HG03045 (cell line): Measurements from ENCODE around the gene TAMALIN.

Source experiments
- ATAC-seq: cut with Tn5 transposase; IDR thresholded peaks from one replicate; pipeline ENCODE4 v1.9.1; 2021; ENCODE audit warnings: mild to moderate bottlenecking, moderate library complexity; ENCODE audit not compliant: unreplicated experiment

TAMALIN gene

GRCh38 chr12:52035926-52036325 lies 29.2 kb downstream of the TAMALIN start:
- no peak for ATAC-seq

- no peak for ATAC-seq
Observed at GRCh38 chr12:52036587-52037171, 29.9 kb downstream of the TAMALIN start.

DNA sequence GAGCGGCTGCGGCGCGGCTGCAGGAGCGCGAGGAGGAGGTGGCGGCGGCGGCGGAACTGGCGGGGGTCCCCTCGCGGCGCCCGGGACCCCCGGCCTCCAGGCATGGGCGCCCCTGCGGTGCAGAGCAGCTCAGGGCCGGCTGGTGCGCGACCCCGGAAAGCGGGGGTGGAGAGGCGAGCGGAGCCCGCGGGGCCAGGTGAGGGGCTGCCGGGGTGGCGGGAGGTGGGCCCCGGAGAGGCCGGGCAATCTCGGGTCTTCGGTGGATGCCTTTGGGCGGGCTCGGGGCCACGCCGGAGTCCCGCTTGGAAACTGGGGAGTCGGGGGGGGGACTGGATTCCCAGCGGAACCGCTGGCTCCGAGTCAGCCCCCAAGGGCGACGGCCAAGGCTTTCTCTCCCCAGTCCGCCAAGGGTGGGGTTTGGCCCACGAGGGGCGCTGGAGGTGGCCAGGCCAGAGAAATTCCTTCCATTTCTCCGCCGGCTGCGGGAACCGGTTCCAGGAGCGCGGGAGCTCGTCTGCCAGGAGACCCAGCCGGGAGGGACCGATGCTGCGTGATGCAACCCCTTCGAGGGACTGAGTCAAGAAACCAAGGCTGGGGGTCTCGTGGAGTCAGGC lies 30.6 kb downstream of the TAMALIN start:
- ATAC-seq, result no peak

DNA sequence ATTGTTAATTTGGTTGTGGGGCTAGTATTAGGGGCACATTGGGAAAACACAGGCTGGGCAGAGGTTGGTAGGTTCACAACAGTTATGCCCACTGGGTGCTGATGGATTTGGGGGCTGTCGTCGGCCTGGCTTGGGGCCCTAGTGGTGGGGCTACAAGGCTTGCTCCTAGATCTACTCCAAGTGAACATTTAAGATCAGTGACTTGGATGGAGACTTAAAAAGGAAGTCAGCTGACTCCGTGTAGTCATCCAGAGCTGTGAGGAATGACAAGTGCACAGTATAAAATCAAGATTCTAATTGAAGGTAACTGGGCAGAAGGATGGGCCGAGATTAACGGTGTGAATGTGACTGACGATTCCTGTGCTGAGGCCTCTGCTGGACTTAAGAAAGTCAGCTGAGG lies 31.7 kb downstream of the TAMALIN start:
- no peak for ATAC-seq

DNA sequence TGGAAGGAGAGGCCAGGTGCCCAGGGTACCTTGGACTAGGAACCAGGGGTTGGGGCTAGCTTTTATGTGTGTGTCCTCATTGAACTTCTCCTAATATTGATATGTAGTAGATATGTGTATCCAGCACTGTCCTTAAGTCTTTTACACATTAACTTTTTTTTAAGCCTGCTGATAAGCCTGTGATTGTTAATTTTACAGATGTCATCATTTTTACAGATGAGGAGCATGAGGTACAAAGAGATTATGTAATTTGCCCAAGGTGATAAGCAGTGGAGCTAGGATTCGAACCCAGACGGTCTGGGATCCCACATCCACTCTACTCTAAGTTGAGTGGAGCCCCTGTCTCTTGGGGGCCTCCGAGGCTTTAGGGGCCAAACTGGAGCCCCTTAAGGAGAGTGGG lies 34.3 kb downstream of the TAMALIN start:
- no peak for ATAC-seq

DNA sequence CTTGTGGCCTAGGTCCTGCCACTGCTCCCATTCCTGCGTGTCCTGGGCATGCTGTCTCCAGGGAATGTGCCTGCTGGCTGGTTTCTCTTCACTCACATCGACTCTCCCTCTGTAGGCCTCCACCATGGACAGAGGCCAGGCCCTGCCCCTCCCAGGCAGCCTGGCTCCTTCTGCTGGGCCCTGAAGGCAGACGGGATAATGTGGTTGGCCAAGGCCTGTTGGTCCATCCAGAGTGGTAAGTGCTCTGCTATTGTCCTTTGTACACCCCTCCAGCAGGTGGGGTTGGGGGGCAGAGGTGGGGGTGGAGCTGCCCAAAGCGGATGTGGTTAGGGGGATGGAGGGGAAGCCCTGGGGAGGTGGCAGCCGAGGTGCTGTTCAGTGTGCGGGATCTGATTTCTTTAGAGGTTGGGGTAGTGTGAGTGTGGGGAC lies 35.0 kb downstream of the TAMALIN start:
- no peak for ATAC-seq

- no peak for ATAC-seq
Observed at GRCh38 chr12:52042706-52043385, 36.1 kb downstream of the TAMALIN start.

DNA sequence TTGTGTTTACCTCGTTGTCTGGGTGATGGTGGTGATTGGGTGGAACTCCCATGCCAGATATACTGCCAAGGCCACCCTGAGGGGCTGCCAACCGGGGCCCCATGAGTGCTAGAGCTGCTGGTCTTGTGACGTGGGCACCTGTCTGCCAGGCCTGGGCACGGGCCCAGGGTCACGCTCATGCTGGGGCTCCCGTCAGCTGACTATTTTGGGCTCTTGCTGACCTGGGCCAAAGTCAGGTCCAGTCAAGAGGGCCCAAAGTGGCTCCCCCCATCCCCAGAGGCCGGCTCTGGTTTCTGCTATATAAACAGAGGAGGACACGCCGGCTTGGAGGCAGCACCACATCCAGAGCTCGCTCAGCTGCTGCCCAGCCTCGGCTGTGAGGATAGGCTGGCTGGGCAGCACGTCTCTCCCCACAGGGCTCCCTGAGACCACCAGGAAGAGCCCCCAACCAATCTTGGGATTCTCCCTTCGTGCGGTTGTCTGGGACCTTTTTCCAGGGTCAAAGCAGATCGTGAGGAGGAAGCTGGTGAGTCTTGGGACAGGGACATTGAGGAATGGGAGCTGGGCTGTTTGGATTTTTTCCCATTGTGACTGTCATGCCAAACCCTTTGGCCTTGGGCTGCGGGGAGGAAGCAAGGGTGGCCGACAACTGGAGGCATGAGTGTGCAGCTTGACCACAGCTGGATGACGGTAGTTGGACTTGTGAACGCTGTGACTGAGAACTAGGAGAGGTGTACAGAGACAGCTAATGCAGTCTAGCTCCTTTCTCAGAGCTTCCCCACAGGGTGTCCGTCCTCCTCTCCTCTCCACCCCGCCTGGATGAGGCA lies 36.9 kb downstream of the TAMALIN start:
- no peak for ATAC-seq

DNA sequence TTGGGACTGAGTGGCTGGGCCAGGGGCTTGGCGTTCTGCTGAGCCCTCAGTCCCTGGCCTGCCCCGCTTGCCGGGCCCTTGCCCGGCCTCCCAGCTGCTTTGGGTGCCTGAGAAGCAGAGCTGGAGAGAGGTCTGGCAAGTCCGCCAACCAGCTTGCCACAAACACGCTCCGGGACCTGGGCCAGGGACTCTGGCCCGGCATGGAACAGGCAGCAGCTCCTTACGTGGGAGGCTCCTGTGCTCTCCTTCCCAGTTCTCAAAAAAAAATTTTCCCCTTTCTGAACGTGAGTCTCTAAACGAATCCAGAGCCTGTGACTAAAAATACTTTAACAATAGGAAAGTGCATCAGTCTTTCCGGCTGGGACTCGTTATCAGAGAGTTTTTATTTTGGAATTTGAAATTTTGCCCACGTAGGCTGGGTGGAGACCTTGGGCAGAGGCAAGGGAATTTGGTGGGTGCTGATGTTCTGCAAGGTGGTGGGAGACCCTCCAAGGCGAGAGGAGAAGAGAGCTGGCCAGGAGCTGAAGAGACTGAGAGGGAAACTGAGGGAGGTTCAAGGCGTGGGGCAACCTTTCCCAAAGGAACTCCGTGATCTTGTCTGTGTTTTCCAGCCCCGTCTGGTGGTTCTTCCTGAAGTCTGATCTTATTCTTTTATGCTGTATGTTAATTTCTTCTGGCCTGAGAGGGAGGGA lies 37.7 kb downstream of the TAMALIN start:
- ATAC-seq, result no peak

GRCh38 chr12:52045794-52046199 lies 39.1 kb downstream of the TAMALIN start:
- ATAC-seq, result no peak

DNA sequence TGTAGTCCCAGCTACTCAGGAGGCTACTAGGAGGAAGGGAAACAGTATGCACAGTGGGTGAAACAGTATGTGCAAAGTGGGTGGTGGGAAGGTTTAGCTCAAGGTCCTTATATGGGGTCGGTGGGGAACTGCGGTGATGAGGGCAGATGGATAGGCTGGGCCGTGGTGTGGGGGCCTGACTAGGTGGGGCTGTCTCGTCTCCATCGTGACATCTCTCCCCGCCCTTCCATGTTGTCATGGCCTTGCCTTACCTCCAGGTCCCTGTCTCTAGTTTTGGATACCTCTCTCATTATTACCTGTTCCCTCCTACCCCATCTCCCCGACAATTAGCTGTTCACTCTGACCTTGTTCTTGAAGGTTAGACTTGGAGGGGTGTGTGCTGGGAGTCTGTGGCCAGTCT lies 40.1 kb downstream of the TAMALIN start:
- ATAC-seq, result no peak

DNA sequence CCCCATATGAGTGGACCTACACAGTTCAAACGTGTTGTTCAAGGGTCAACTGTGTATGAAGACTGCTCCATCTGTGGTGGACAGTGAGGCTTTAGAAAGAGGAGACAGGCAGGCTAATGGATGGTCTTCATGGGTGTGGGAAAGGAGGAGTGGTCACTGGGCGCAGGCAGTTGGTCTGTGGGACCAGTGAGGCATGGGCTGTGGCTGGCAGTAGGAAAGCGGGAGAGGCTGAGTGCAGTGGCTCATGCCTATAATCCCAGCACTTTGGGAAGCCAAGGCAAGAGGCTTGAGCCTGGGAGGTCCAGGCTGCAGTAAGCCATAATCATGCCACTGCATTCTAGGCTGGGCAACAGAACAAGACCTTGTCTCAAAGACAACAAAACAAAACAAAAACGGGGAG lies 42.5 kb downstream of the TAMALIN start:
- no peak for ATAC-seq

DNA sequence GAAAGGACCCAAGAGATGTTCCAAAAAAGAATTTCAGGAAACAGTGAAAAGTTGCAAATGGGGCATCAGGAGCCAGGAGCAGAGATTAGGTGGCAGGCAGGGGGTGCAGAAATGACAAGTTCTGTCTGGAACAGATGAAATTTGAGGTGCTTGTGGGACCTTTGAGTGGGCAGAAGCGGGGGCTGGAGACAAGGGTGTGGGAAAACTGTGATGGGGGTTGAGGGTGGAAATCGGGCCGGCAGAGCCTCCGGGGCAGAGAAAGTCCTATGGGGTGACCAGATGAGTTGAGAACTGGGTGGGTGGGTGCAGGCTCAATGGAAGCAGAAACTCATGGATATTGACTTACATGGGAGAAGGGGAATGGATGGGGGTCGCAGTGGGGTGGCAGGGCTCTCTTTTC lies 42.9 kb downstream of the TAMALIN start:
- ATAC-seq, result no peak

DNA sequence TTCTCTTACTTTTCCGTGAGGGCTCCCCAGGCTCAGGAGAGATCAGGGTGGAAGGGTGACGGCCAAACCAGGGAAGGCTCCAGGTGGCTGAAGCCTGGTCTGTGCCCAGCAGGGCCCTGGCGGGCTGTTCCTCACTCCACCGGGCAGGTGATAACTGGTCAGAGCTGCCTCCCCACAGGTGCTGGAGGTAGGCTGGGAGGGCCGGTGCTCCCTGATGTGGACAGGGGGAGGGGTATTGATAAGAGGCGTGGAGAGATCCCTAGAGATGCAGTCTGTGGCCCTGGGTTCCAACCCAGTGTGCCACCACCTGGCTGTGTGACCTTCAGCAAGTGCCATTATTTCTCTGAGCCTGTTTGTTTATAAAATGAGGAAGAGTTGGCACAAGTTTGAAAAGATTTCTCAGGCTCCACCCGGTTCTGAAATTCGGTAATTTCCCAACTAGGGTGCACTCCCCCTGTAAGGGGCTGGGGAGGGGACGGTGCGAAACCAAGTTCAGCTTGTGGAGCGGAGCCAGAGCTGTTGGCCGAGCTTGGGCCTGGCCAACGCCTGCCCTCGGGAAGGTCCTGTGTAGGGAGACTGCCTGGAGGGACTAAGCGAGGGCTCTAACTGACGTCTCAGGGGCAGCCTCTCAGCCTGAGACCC lies 43.5 kb downstream of the TAMALIN start:
- ATAC-seq, result no peak

GRCh38 chr12:52050758-52051541 lies 44.2 kb downstream of the TAMALIN start, which contains the start of gene NR4A1:
Gene NR4A1, plus strand, starts transcription at chr12:52051442. Its CDS starts 2,887 bp downstream, at chr12:52054329.
- peak; percentile 84 for ATAC-seq

DNA sequence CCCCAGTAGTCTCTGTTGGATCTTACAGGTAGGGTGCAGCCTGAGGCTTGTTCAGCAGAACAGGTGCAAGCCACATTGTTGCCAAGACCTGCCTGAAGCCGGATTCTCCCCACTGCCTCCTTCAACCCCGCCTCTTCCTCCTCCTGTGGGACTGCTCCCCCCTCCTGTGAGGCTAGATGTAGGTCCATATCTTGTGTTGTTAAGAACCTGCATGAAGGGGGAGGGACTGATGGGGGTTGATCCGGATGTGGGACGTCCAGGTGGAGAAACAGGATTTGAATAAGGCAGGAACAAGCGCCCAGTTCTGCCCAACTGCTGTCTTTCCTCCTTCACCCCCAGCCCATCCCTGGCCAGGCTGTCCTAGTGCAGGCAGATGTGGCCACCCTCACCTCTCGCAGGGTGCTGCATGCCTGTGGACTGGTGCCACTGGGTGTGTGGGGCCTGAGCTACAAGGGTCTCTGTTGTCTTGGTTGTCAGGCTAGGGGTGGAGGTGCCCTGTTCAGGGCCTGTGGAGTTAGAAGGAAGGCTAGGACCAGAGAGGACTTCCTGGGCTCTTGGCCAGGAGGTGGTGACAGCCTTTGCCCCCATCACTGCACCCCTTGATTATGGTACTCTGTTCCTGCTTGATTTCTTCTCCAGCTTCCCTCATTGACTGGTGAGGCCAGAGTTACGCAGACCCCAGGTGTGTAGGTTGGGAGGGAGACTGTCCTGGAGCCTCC lies 45.9 kb downstream of the TAMALIN start:
- no peak for ATAC-seq

GRCh38 chr12:52053536-52054209 lies 46.9 kb downstream of the TAMALIN start:
- no peak for ATAC-seq

DNA sequence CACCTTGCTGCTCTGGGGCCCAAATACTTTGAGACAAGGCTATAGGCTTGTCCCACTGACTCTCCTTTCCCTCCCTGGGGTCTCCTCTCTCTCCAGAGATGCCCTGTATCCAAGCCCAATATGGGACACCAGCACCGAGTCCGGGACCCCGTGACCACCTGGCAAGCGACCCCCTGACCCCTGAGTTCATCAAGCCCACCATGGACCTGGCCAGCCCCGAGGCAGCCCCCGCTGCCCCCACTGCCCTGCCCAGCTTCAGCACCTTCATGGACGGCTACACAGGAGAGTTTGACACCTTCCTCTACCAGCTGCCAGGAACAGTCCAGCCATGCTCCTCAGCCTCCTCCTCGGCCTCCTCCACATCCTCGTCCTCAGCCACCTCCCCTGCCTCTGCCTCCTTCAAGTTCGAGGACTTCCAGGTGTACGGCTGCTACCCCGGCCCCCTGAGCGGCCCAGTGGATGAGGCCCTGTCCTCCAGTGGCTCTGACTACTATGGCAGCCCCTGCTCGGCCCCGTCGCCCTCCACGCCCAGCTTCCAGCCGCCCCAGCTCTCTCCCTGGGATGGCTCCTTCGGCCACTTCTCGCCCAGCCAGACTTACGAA lies 47.6 kb downstream of the TAMALIN start:
- no peak for ATAC-seq
